Activated naive CD4-positive, alpha-beta T cell treated with anti-CD3 and anti-CD28 coated beads for 36 hours (primary cell): ENCODE results near the gene CDC37. TPM values are rescaled to one million over a fixed set of nuclear protein-coding genes. Genes with fewer than 3 reads are reported as not detected.
A peak's percentile ranks its signal among the peaks of the same experiment; 100 is the strongest.

Experiments
- CTCF ChIA-PET: fragments of 350-600 bp; sonication (Branson Sonifier 250); formaldehyde crosslinking; loops from one replicate; lab custom pipeline; 2021; ENCODE audit warnings: antibody characterized with exemption; lab: Charles Lee
- DNase-seq: peaks from one replicate; pipeline ENCODE4 v3.0.0-alpha.2; 2020
- H3K27ac Mint-ChIP-seq: one replicate; pipeline ENCODE4 v1.8.0; 2021; ENCODE audit warnings: mild to moderate bottlenecking, mixed read lengths
- H3K27me3 Mint-ChIP-seq: one replicate; pipeline ENCODE4 v1.8.0; 2021; ENCODE audit warnings: low read depth, mixed read lengths
- H3K36me3 Mint-ChIP-seq: one replicate; pipeline ENCODE4 v1.8.0; 2021; ENCODE audit warnings: low read depth, mixed read lengths
- H3K4me1 Mint-ChIP-seq: one replicate; pipeline ENCODE4 v1.8.0; 2021; ENCODE audit warnings: low read depth, mixed read lengths
- H3K4me3 Mint-ChIP-seq: one replicate; pipeline ENCODE4 v1.8.0; 2021; ENCODE audit warnings: mild to moderate bottlenecking, moderate library complexity, mixed read lengths
- H3K9me3 Mint-ChIP-seq: one replicate; pipeline ENCODE4 v1.8.0; 2021; ENCODE audit warnings: mixed read lengths
- intact Hi-C: fragments of 100-400 bp; cut with micrococcal nuclease; formaldehyde crosslinking; loops from one replicate; pipeline ENCODE4 v1.15.1; 2023
- total RNA-seq, 2 experiments: library from RNA; stranded (reverse); gene quantifications; one replicate each; pipeline ENCODE4 v1.2.3, GENCODE V29; 2021

Gene CDC37
- total RNA-seq: 100 to 1,000 TPM; 158 to 164 TPM

- Mint-ChIP-seq H3K27ac (peak within 1 kb of the TSS; percentile 77), H3K36me3 (peaks cover 8% of the 10 kb centered on the region), H3K27me3 (no peaks in the 10 kb centered on the region), H3K9me3 (no peaks in the 10 kb centered on the region), H3K4me3 (peak within 1 kb of the TSS; percentile 91), H3K4me1 (peaks cover 65% of the 10 kb centered on the region)
- CTCF ChIA-PET: interaction anchor here (0.6 to 11.4 kb wide), 11 partner anchors 12 to 243 kb away, joined by 3 to 142 read pairs (median 10); partner anchors contain the start of gene PDE4A
- intact Hi-C loops: loop anchor here (1.0 to 5.0 kb wide), 6 partner anchors 13 to 294 kb away; no protein-coding TSS in a partner anchor
- DNase-seq: peak; percentile 98
Measured at GRCh38 chr19:10403137-10404021, at the start of gene CDC37. Gene CDC37, minus strand, starts transcription at chr19:10403542. Its CDS starts 63 bp downstream, at chr19:10403479.

GRCh38 chr19:10450853-10451609 lies 47.7 kb upstream of the CDC37 start:
- Mint-ChIP-seq H3K36me3 (no peaks in the 10 kb centered on the region), H3K4me1 (no peaks in the 10 kb centered on the region), H3K27ac (no peak overlapping the region), H3K4me3 (no peak overlapping the region), H3K9me3 (no peaks in the 10 kb centered on the region), H3K27me3 (peaks cover 7% of the 10 kb centered on the region)
- intact Hi-C loops: no loop called here
- no peak for DNase-seq
- CTCF ChIA-PET: no interaction called here

GRCh38 chr19:10450191-10450852 lies 47.0 kb upstream of the CDC37 start:
- intact Hi-C loops: no loop called here
- H3K9me3 Mint-ChIP-seq: no peaks in the 10 kb centered on the region
- no peak overlapping the region for H3K4me3 Mint-ChIP-seq
- H3K27me3 Mint-ChIP-seq: peaks cover 7% of the 10 kb centered on the region
- no peak overlapping the region for H3K27ac Mint-ChIP-seq
- no peaks in the 10 kb centered on the region for H3K4me1 Mint-ChIP-seq
- no peaks in the 10 kb centered on the region for H3K36me3 Mint-ChIP-seq
- CTCF ChIA-PET: no interaction called here
- DNase-seq: no peak

- intact Hi-C loops: no loop called here
- Mint-ChIP-seq H3K4me3 (no peak overlapping the region), H3K9me3 (no peaks in the 10 kb centered on the region), H3K36me3 (no peaks in the 10 kb centered on the region), H3K27me3 (peaks cover 7% of the 10 kb centered on the region), H3K4me1 (no peaks in the 10 kb centered on the region), H3K27ac (no peak overlapping the region)
- CTCF ChIA-PET: no interaction called here
- no peak for DNase-seq
Measured at GRCh38 chr19:10449037-10449436, 45.7 kb upstream of the CDC37 start.

- CTCF ChIA-PET: interaction anchor here (1.3 kb wide), 1 partner anchor 36 kb away, joined by 3 read pairs; no protein-coding TSS in a partner anchor
Measured at GRCh38 chr19:10442698-10443097, 39.4 kb upstream of the CDC37 start.

GRCh38 chr19:10439588-10439987 lies 36.2 kb upstream of the CDC37 start:
- no peaks in the 10 kb centered on the region for H3K27me3 Mint-ChIP-seq

More at GRCh38 chr19:10442698-10443097, 39.4 kb upstream of the CDC37 start:
- no peak overlapping the region for H3K27ac Mint-ChIP-seq
- no peak for DNase-seq
- no peaks in the 10 kb centered on the region for H3K36me3 Mint-ChIP-seq
- no peaks in the 10 kb centered on the region for H3K9me3 Mint-ChIP-seq
- peaks cover 2% of the 10 kb centered on the region for H3K27me3 Mint-ChIP-seq
- no peak overlapping the region for H3K4me3 Mint-ChIP-seq
- no peaks in the 10 kb centered on the region for H3K4me1 Mint-ChIP-seq
- intact Hi-C loops: no loop called here

GRCh38 chr19:10433131-10433536 lies 29.8 kb upstream of the CDC37 start:
- peaks cover 34% of the 10 kb centered on the region for H3K27me3 Mint-ChIP-seq
- H3K27ac Mint-ChIP-seq: no peak overlapping the region
- H3K4me1 Mint-ChIP-seq: peaks cover 28% of the 10 kb centered on the region
- no peak overlapping the region for H3K4me3 Mint-ChIP-seq
- no peak for DNase-seq
- no peaks in the 10 kb centered on the region for H3K36me3 Mint-ChIP-seq
- CTCF ChIA-PET: interaction anchor here (0.6 to 4.5 kb wide), 3 partner anchors 10 to 41 kb away, joined by 3 to 64 read pairs (median 4); partner anchors contain the start of gene CDC37
- no peaks in the 10 kb centered on the region for H3K9me3 Mint-ChIP-seq
- intact Hi-C loops: no loop called here

More at GRCh38 chr19:10439588-10439987, 36.2 kb upstream of the CDC37 start:
- Mint-ChIP-seq H3K4me3 (no peak overlapping the region), H3K4me1 (no peaks in the 10 kb centered on the region), H3K9me3 (no peaks in the 10 kb centered on the region), H3K27ac (no peak overlapping the region), H3K36me3 (no peaks in the 10 kb centered on the region)
- CTCF ChIA-PET: no interaction called here
- intact Hi-C loops: no loop called here
- no peak for DNase-seq

GRCh38 chr19:10432736-10433130 lies 29.4 kb upstream of the CDC37 start:
- H3K4me1 Mint-ChIP-seq: peaks cover 32% of the 10 kb centered on the region
- CTCF ChIA-PET: interaction anchor here (0.6 to 1.3 kb wide), 3 partner anchors 9 to 41 kb away, joined by 3 to 5 read pairs (median 4); no protein-coding TSS in a partner anchor
- H3K27me3 Mint-ChIP-seq: peaks cover 36% of the 10 kb centered on the region
- H3K36me3 Mint-ChIP-seq: no peaks in the 10 kb centered on the region
- H3K9me3 Mint-ChIP-seq: no peaks in the 10 kb centered on the region
- H3K4me3 Mint-ChIP-seq: peak overlapping the region; percentile 24
- DNase-seq: no peak
- intact Hi-C loops: no loop called here
- no peak overlapping the region for H3K27ac Mint-ChIP-seq

- Mint-ChIP-seq H3K27ac (no peak overlapping the region), H3K9me3 (no peaks in the 10 kb centered on the region), H3K4me1 (peaks cover 38% of the 10 kb centered on the region), H3K27me3 (peaks cover 42% of the 10 kb centered on the region), H3K4me3 (peak overlapping the region; percentile 72), H3K36me3 (no peaks in the 10 kb centered on the region)
- CTCF ChIA-PET: interaction anchor here (0.6 to 1.3 kb wide), 3 partner anchors 9 to 40 kb away, joined by 3 to 5 read pairs (median 4); no protein-coding TSS in a partner anchor
- intact Hi-C loops: no loop called here
- peak; percentile 68 for DNase-seq
Measured at GRCh38 chr19:10431943-10432735, 28.8 kb upstream of the CDC37 start.

GRCh38 chr19:10431254-10431942 lies 28.1 kb upstream of the CDC37 start:
- CTCF ChIA-PET: interaction anchor here (1.3 kb wide), 1 partner anchor 15 kb away, joined by 5 read pairs; no protein-coding TSS in a partner anchor
- intact Hi-C loops: no loop called here
- peak; percentile 67 for DNase-seq
- H3K27me3 Mint-ChIP-seq: peaks cover 46% of the 10 kb centered on the region
- peak overlapping the region; percentile 72 for H3K4me3 Mint-ChIP-seq
- peaks cover 41% of the 10 kb centered on the region for H3K4me1 Mint-ChIP-seq
- H3K27ac Mint-ChIP-seq: no peak overlapping the region
- no peaks in the 10 kb centered on the region for H3K9me3 Mint-ChIP-seq
- H3K36me3 Mint-ChIP-seq: no peaks in the 10 kb centered on the region
